CD4-positive, alpha-beta memory T cell (primary cell): ENCODE data around the gene LRSAM1. TPM values are rescaled to one million over a fixed set of nuclear protein-coding genes. Genes with fewer than 3 reads are reported as not detected.
"Not testable (repeated sequence)": the region's sequence is repeated elsewhere in the genome, so short reads cannot be mapped to it uniquely, and the experiment has no call there.

Experiments used
- CTCF ChIA-PET: fragments of 350-600 bp; sonication (Branson Sonifier 250); formaldehyde crosslinking; loops from one replicate; lab custom pipeline; 2021; ENCODE audit warnings: inconsistent platforms; ENCODE audit not compliant: partially characterized antibody; lab: Charles Lee
- POLR2A ChIA-PET: fragments of 350-600 bp; sonication (Branson Sonifier 250); formaldehyde crosslinking; loops from one replicate; lab custom pipeline; 2021; ENCODE audit not compliant: partially characterized antibody; lab: Charles Lee
- DNase-seq, 5 donors: peaks; one replicate each; pipeline versions ENCODE4 v3.0.0 to v3.0.0-alpha.2; 2020 to 2022; ENCODE audit warnings: mixed read lengths in 1 of 5
- H3K27ac ChIP-seq: one replicate; pipeline ENCODE4 v1.7.0; 2013; ENCODE audit warnings: low read depth, low read length
- H3K27me3 ChIP-seq: 2 replicates; pipeline ENCODE4 v1.7.0; 2013; ENCODE audit warnings: mild to moderate bottlenecking, low read length, moderate library complexity; ENCODE audit not compliant: insufficient read depth
- H3K36me3 ChIP-seq: 2 replicates; pipeline ENCODE4 v1.7.0; 2013; ENCODE audit warnings: mild to moderate bottlenecking, low read length, moderate library complexity; ENCODE audit not compliant: insufficient read depth
- H3K4me1 ChIP-seq: 2 replicates; pipeline ENCODE4 v1.7.0; 2013; ENCODE audit warnings: mild to moderate bottlenecking, low read length, moderate library complexity; ENCODE audit not compliant: insufficient read depth
- H3K4me3 ChIP-seq, 2 donors: one replicate each; pipeline ENCODE4 v1.7.0; 2013; ENCODE audit warnings: low read length in 2 of 2, mild to moderate bottlenecking in 1 of 2
- H3K9me3 ChIP-seq, 2 donors: one replicate each; pipeline ENCODE4 v1.7.0; 2013; ENCODE audit warnings: low read length in 2 of 2, control low read depth in 1 of 2; ENCODE audit not compliant: control insufficient read depth in 1 of 2
- H3K27ac Mint-ChIP-seq, 7 donors: one replicate each; pipeline ENCODE4 v1.8.0; 2020 to 2021; ENCODE audit warnings: mixed read lengths in 7 of 7, mild to moderate bottlenecking in 6 of 7, inconsistent platforms in 3 of 7, moderate library complexity in 3 of 7
- H3K27me3 Mint-ChIP-seq, 2 donors: one replicate each; pipeline ENCODE4 v1.8.0; 2020 to 2021; ENCODE audit warnings: mixed read lengths in 2 of 2
- H3K36me3 Mint-ChIP-seq, 2 donors: one replicate each; pipeline ENCODE4 v1.8.0; 2020 to 2021; ENCODE audit warnings: mixed read lengths in 2 of 2, inconsistent platforms in 1 of 2, mild to moderate bottlenecking in 1 of 2
- H3K4me1 Mint-ChIP-seq, 4 donors: one replicate each; pipeline ENCODE4 v1.8.0; 2020 to 2021; ENCODE audit warnings: mixed read lengths in 4 of 4, mild to moderate bottlenecking in 1 of 4
- H3K4me3 Mint-ChIP-seq, 8 donors: one replicate each; pipeline ENCODE4 v1.8.0; 2020 to 2021; ENCODE audit warnings: mixed read lengths in 8 of 8, mild to moderate bottlenecking in 7 of 8, moderate library complexity in 6 of 8, inconsistent platforms in 3 of 8
- H3K9me3 Mint-ChIP-seq, 8 donors: one replicate each; pipeline ENCODE4 v1.8.0; 2020 to 2021; ENCODE audit warnings: mixed read lengths in 8 of 8, mild to moderate bottlenecking in 5 of 8, inconsistent platforms in 3 of 8, moderate library complexity in 1 of 8
- intact Hi-C: fragments of 100-400 bp; cut with micrococcal nuclease; formaldehyde crosslinking; loops from one replicate; pipeline ENCODE4 v1.15.1; 2023
- polyA plus RNA-seq, 2 donors: library from polyadenylated mRNA; unstranded; fragments of 300-500 nt; fragmentation: Illumina TruSeq; gene quantifications; one replicate each; pipeline ENCODE4 v1.2.3, GENCODE V29; 2021
- total RNA-seq, 2 experiments: library from RNA; stranded (reverse); gene quantifications; one replicate each; pipeline ENCODE4 v1.2.3, GENCODE V29; 2021

Gene LRSAM1
- total and polyA plus RNA-seq, 4 experiments from 2014 or later = 4.3 to 31.3 (median 19.9) TPM

GRCh38 chr9:127457191-127457878, 6.0 kb downstream of the LRSAM1 start:
- no peak for DNase-seq
- Histone ChIP-seq H3K36me3 (peaks cover 16% of the 10 kb centered on the region), H3K4me1 (peaks cover 5% of the 10 kb centered on the region), H3K4me3 (no peak overlapping the region), H3K9me3 (no peaks in the 10 kb centered on the region), H3K27me3 (no peaks in the 10 kb centered on the region), H3K27ac (no peak overlapping the region)
- Mint-ChIP-seq H3K36me3 (peaks cover 14 to 31% of the 10 kb centered on the region in 2 donors), H3K27ac (no peak overlapping the region), H3K27me3 (no peaks in the 10 kb centered on the region), H3K9me3 (no peaks in the 10 kb centered on the region), H3K4me3 (no peak overlapping the region), H3K4me1 (peaks cover 2 to 7% (median 5%) of the 10 kb centered on the region in 4 donors)
- CTCF ChIA-PET = interaction anchor here (1.6 kb wide), 1 partner anchor 97 kb away, joined by 3 read pairs; no protein-coding TSS in a partner anchor
- intact Hi-C loops = no loop called here
- POLR2A ChIA-PET = no interaction called here

DNA sequence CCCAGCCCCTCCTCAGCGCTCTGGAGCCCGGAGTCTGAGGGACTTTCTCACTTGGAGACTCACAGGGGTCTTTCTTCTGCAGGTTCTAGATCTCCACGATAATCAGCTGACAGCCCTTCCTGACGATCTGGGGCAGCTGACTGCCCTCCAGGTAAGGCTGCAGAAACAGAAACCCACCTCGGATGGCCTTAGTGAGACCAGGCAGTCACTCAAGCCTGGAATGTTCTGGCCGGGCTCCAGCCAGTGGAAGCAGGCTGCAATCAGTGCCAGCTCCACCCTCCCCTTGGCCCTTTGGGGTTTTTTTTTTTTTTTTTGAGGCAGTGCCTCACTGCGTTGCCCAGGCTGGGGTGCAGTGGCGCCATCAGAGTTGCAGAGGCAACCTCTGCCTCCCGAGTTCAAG, 7.6 kb downstream of the LRSAM1 start:
- Histone ChIP-seq H3K27ac (no peak overlapping the region), H3K9me3 (no peaks in the 10 kb centered on the region), H3K4me1 (no peaks in the 10 kb centered on the region), H3K4me3 (no peak overlapping the region), H3K27me3 (no peaks in the 10 kb centered on the region), H3K36me3 (peaks cover 18% of the 10 kb centered on the region)
- no peak overlapping the region for H3K27ac Mint-ChIP-seq
- H3K36me3 Mint-ChIP-seq = peaks cover 23 to 39% of the 10 kb centered on the region in 2 donors
- peaks cover 0 to 3% (median 0%) of the 10 kb centered on the region in 4 donors for H3K4me1 Mint-ChIP-seq
- no peak overlapping the region for H3K4me3 Mint-ChIP-seq
- ChIA-PET POLR2A (interaction anchor here (1.5 kb wide), 1 partner anchor 11 kb away, joined by 3 read pairs; no protein-coding TSS in a partner anchor), CTCF (interaction anchor here (0.7 kb wide), 1 partner anchor 304 kb away, joined by 3 read pairs; no protein-coding TSS in a partner anchor)
- H3K9me3 Mint-ChIP-seq = no peaks in the 10 kb centered on the region
- H3K27me3 Mint-ChIP-seq = no peaks in the 10 kb centered on the region
- no peak for DNase-seq
- intact Hi-C loops = no loop called here

DNA sequence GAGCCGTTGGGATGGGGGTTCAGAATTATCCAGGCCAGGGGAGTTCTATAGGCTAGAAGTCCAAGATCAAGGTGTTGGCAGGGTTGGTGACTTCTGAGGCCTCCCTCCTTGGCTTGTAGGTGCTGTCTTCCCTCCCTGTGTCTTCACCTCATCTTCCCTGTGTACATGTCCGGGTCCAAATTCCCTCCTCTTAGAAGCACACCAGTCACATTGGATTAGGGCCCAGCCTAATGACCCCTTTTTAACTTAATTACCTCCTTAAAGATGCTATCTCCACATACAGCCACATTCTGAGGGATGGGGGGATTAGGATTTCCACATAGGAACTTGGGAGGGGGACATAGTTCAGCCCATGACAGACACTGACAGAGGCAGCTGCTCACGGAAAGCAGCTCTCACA, 12.1 kb downstream of the LRSAM1 start:
- ChIA-PET CTCF (interaction anchor here (1.3 kb wide), 1 partner anchor 8 kb away, joined by 3 read pairs; no protein-coding TSS in a partner anchor), POLR2A (interaction anchor here (3.3 kb wide), 1 partner anchor 12 kb away, joined by 22 read pairs; the partner anchor contains the start of genes LRSAM1 and RPL12)
- no peaks in the 10 kb centered on the region for H3K4me1 ChIP-seq
- Mint-ChIP-seq H3K36me3 (peaks cover 21 to 40% of the 10 kb centered on the region in 2 donors), H3K27me3 (no peaks in the 10 kb centered on the region), H3K4me3 (no peak overlapping the region), H3K4me1 (no peaks in the 10 kb centered on the region), H3K27ac (no peak overlapping the region), H3K9me3 (no peaks in the 10 kb centered on the region)
- no peak overlapping the region for H3K27ac ChIP-seq
- intact Hi-C loops = no loop called here
- no peaks in the 10 kb centered on the region for H3K9me3 ChIP-seq
- H3K27me3 ChIP-seq = no peaks in the 10 kb centered on the region
- H3K36me3 ChIP-seq = peaks cover 18% of the 10 kb centered on the region
- H3K4me3 ChIP-seq = no peak overlapping the region
- DNase-seq = no peak

- H3K4me3 Mint-ChIP-seq = no peak overlapping the region
- Histone ChIP-seq H3K4me3 (no peak overlapping the region), H3K4me1 (no peaks in the 10 kb centered on the region), H3K27ac (no peak overlapping the region), H3K9me3 (no peaks in the 10 kb centered on the region), H3K36me3 (peaks cover 17% of the 10 kb centered on the region), H3K27me3 (no peaks in the 10 kb centered on the region)
- H3K27ac Mint-ChIP-seq = no peak overlapping the region
- H3K27me3 Mint-ChIP-seq = no peaks in the 10 kb centered on the region
- H3K36me3 Mint-ChIP-seq = peaks cover 21 to 40% of the 10 kb centered on the region in 2 donors
- intact Hi-C loops = no loop called here
- no peaks in the 10 kb centered on the region for H3K9me3 Mint-ChIP-seq
- POLR2A ChIA-PET = no interaction called here
- no peaks in the 10 kb centered on the region for H3K4me1 Mint-ChIP-seq
- CTCF ChIA-PET = interaction anchor here (1.3 kb wide), 1 partner anchor 8 kb away, joined by 3 read pairs; no protein-coding TSS in a partner anchor
- DNase-seq = no peak
Observed at GRCh38 chr9:127463911-127464310, 12.6 kb downstream of the LRSAM1 start.

GRCh38 chr9:127466407-127466917, 15.2 kb downstream of the LRSAM1 start:
- H3K27ac ChIP-seq, H3K9me3 ChIP-seq, H3K27me3 ChIP-seq, intact Hi-C loops, POLR2A ChIA-PET, CTCF ChIA-PET, H3K27me3 Mint-ChIP-seq, H3K9me3 Mint-ChIP-seq, H3K4me3 ChIP-seq, H3K4me1 Mint-ChIP-seq, DNase-seq, H3K27ac Mint-ChIP-seq, H3K4me1 ChIP-seq, H3K4me3 Mint-ChIP-seq: not testable (repeated sequence)
- peaks cover 25 to 34% of the 10 kb centered on the region in 2 donors for H3K36me3 Mint-ChIP-seq
- peaks cover 11% of the 10 kb centered on the region for H3K36me3 ChIP-seq

- Mint-ChIP-seq H3K9me3 (no peaks in the 10 kb centered on the region), H3K36me3 (peaks cover 18 to 28% of the 10 kb centered on the region in 2 donors), H3K4me1 (no peaks in the 10 kb centered on the region), H3K27me3 (no peaks in the 10 kb centered on the region), H3K4me3 (no peak overlapping the region), H3K27ac (peak overlapping the region in 1 of 7 donors; percentile 39)
- intact Hi-C loops = no loop called here
- Histone ChIP-seq H3K4me1 (no peaks in the 10 kb centered on the region), H3K36me3 (no peaks in the 10 kb centered on the region), H3K4me3 (no peak overlapping the region), H3K27me3 (no peaks in the 10 kb centered on the region), H3K27ac (no peak overlapping the region), H3K9me3 (no peaks in the 10 kb centered on the region)
- POLR2A ChIA-PET = interaction anchor here (1.1 kb wide), 1 partner anchor 17 kb away, joined by 4 read pairs; the partner anchor contains the start of genes LRSAM1 and RPL12
- CTCF ChIA-PET = interaction anchor here (1.7 kb wide), 1 partner anchor 122 kb away, joined by 4 read pairs; no protein-coding TSS in a partner anchor
- DNase-seq = no peak
Observed at GRCh38 chr9:127467621-127468020, 16.3 kb downstream of the LRSAM1 start.

GRCh38 chr9:127470662-127471061, 19.4 kb downstream of the LRSAM1 start:
- Mint-ChIP-seq H3K27me3 (no peaks in the 10 kb centered on the region), H3K36me3 (peaks cover 25 to 32% of the 10 kb centered on the region in 2 donors)
- POLR2A ChIA-PET = no interaction called here

More at GRCh38 chr9:127470662-127471061, 19.4 kb downstream of the LRSAM1 start:
- no peaks in the 10 kb centered on the region for H3K4me1 ChIP-seq
- CTCF ChIA-PET = no interaction called here
- H3K4me3 ChIP-seq = no peak overlapping the region
- intact Hi-C loops = no loop called here
- no peaks in the 10 kb centered on the region for H3K27me3 ChIP-seq
- no peak overlapping the region for H3K4me3 Mint-ChIP-seq
- no peaks in the 10 kb centered on the region for H3K4me1 Mint-ChIP-seq
- H3K9me3 ChIP-seq = no peaks in the 10 kb centered on the region
- no peaks in the 10 kb centered on the region for H3K9me3 Mint-ChIP-seq
- no peak overlapping the region for H3K27ac ChIP-seq
- H3K27ac Mint-ChIP-seq = no peak overlapping the region
- DNase-seq = no peak
- no peaks in the 10 kb centered on the region for H3K36me3 ChIP-seq
